Measurements from ENCODE around the gene POPDC2. TPM values are rescaled to one million over a fixed set of nuclear protein-coding genes. Genes with fewer than 3 reads are reported as not detected.

The POPDC2 gene
- total RNA-seq, 2 donors from 2014 or later: 0.95 to 1.6 TPM

- no peak overlapping the region for H3K4me3 Mint-ChIP-seq
- Histone ChIP-seq H3K9me3 (ENCODE audit: control insufficient read depth, low read length) (no peaks in the 10 kb centered on the region), H3K9ac (ENCODE audit: extremely low read depth, low read length, poor library complexity, severe bottlenecking) (no peak overlapping the region), H3K36me3 (ENCODE audit: control insufficient read depth, insufficient read depth, low read length) (no peaks in the 10 kb centered on the region), H3K27ac (ENCODE audit: low read depth, low read length) (no peak overlapping the region), H3K4me3 (ENCODE audit: low read length) (no peak overlapping the region), H3K27me3 (ENCODE audit: control insufficient read depth, insufficient read depth, low read length, poor library complexity, severe bottlenecking) (no peaks in the 10 kb centered on the region), H3K4me1 (ENCODE audit: control insufficient read depth, insufficient read depth, low read length) (peaks cover 3% of the 10 kb centered on the region)
- no peaks in the 10 kb centered on the region for H3K36me3 Mint-ChIP-seq (ENCODE audit: low read depth)
- H3K27ac Mint-ChIP-seq: no peak overlapping the region
- WGBS, 2 experiments (ENCODE audit: insufficient coverage in 1 of 2, insufficient read length in 1 of 2): 93% methylated on average over 2 of the region's 2 CpGs; no CpG with 5 or more reads in 1 of the 2 experiments
- DNase-seq: no peak
- H3K4me1 Mint-ChIP-seq: peaks cover 11% of the 10 kb centered on the region
- H3K9me3 Mint-ChIP-seq: no peaks in the 10 kb centered on the region
- H3K27me3 Mint-ChIP-seq (ENCODE audit: insufficient read depth): no peaks in the 10 kb centered on the region
- no peak for TF ChIP-seq CTCF (conservative IDR thresholded peaks at IDR 0.05)
Measured at GRCh38 chr3:119641416-119641815, 19.0 kb downstream of the POPDC2 start.

GRCh38 chr3:119639494-119640350 lies 20.7 kb downstream of the POPDC2 start:
- Histone ChIP-seq H3K9me3 (ENCODE audit: control insufficient read depth, low read length) (no peaks in the 10 kb centered on the region), H3K4me1 (ENCODE audit: control insufficient read depth, insufficient read depth, low read length) (peaks cover 3% of the 10 kb centered on the region), H3K27ac (ENCODE audit: low read depth, low read length) (no peak overlapping the region), H3K36me3 (ENCODE audit: control insufficient read depth, insufficient read depth, low read length) (no peaks in the 10 kb centered on the region), H3K9ac (ENCODE audit: extremely low read depth, low read length, poor library complexity, severe bottlenecking) (no peak overlapping the region), H3K4me3 (ENCODE audit: low read length) (no peak overlapping the region), H3K27me3 (ENCODE audit: control insufficient read depth, insufficient read depth, low read length, poor library complexity, severe bottlenecking) (no peaks in the 10 kb centered on the region)
- Mint-ChIP-seq H3K4me1 (peaks cover 11% of the 10 kb centered on the region), H3K9me3 (no peaks in the 10 kb centered on the region), H3K27me3 (ENCODE audit: insufficient read depth) (no peaks in the 10 kb centered on the region), H3K27ac (no peak overlapping the region), H3K4me3 (no peak overlapping the region), H3K36me3 (ENCODE audit: low read depth) (no peaks in the 10 kb centered on the region)
- WGBS, 2 experiments (ENCODE audit: insufficient coverage in 1 of 2, insufficient read length in 1 of 2): 96 to 100% methylated on average over 1 to 2 of the region's 2 CpGs
- no peak for TF ChIP-seq CTCF (conservative IDR thresholded peaks at IDR 0.05)
- DNase-seq: no peak

- H3K4me3 ChIP-seq (ENCODE audit: low read length): no peak overlapping the region
- H3K9me3 ChIP-seq (ENCODE audit: control insufficient read depth, low read length): no peaks in the 10 kb centered on the region
- H3K27me3 ChIP-seq (ENCODE audit: control insufficient read depth, insufficient read depth, low read length, poor library complexity, severe bottlenecking): no peaks in the 10 kb centered on the region
- no peaks in the 10 kb centered on the region for H3K36me3 ChIP-seq (ENCODE audit: control insufficient read depth, insufficient read depth, low read length)
- no peak overlapping the region for H3K4me3 Mint-ChIP-seq
- no peaks in the 10 kb centered on the region for H3K36me3 Mint-ChIP-seq (ENCODE audit: low read depth)
- WGBS, 2 experiments (ENCODE audit: insufficient coverage in 1 of 2, insufficient read length in 1 of 2): 98 to 100% methylated on average over 2 to 3 of the region's 3 CpGs
- no peaks in the 10 kb centered on the region for H3K9me3 Mint-ChIP-seq
- no peak overlapping the region for H3K27ac ChIP-seq (ENCODE audit: low read depth, low read length)
- H3K9ac ChIP-seq (ENCODE audit: extremely low read depth, low read length, poor library complexity, severe bottlenecking): no peak overlapping the region
- no peak for TF ChIP-seq CTCF (conservative IDR thresholded peaks at IDR 0.05)
- no peak overlapping the region for H3K27ac Mint-ChIP-seq
- peaks cover 11% of the 10 kb centered on the region for H3K4me1 Mint-ChIP-seq
- H3K4me1 ChIP-seq (ENCODE audit: control insufficient read depth, insufficient read depth, low read length): peaks cover 3% of the 10 kb centered on the region
- DNase-seq: no peak
- no peaks in the 10 kb centered on the region for H3K27me3 Mint-ChIP-seq (ENCODE audit: insufficient read depth)
Measured at GRCh38 chr3:119637679-119638477, 22.5 kb downstream of the POPDC2 start.

All from endodermal cell (in vitro differentiated cells).